Body of pancreas (tissue), 4 donors: Measurements from ENCODE around the gene LCLAT1. TPM values are rescaled to one million over a fixed set of nuclear protein-coding genes. Genes with fewer than 3 reads are reported as not detected.

Source experiments
- ATAC-seq: fragments of 150-250 bp; one replicate; pipeline ENCODE4 v1.9.1; 2016
- DNase-seq, 4 donors: peaks; one replicate each; pipeline ENCODE4 v3.0.0-alpha.2; 2019
- H3K27ac ChIP-seq, 4 donors: fragments of 200-600 bp; sonication (generic); 1 replicate in 3 of 4; 2 replicates in 1 of 4; pipeline versions ENCODE4 v1.5.1 to v1.6.1; 2016 to 2019; ENCODE audit warnings: mild to moderate bottlenecking in 1 of 4, mixed read lengths in 1 of 4, moderate library complexity in 1 of 4
- H3K27me3 ChIP-seq, 2 donors: fragments of 200-600 bp; sonication (generic); one replicate each; pipeline ENCODE4 v1.6.0; 2016; ENCODE audit warnings: mild to moderate bottlenecking in 1 of 2
- H3K36me3 ChIP-seq, 2 donors: fragments of 200-600 bp; sonication (generic); replicated peaks in 1 of 2; 2 replicates each; pipeline ENCODE4 v1.5.1; 2016; ENCODE audit warnings: low read depth in 2 of 2; ENCODE audit not compliant: insufficient read depth in 1 of 2
- H3K4me1 ChIP-seq: fragments of 200-600 bp; sonication (generic); one replicate; pipeline ENCODE4 v1.6.0; 2016
- H3K4me3 ChIP-seq, 2 donors: fragments of 200-600 bp; sonication (generic); 1 replicate in 1 of 2; 2 replicates in 1 of 2; pipeline ENCODE4 v1.5.1; 2016 to 2019
- H3K9me3 ChIP-seq, 3 donors: fragments of 200-600 bp; sonication (generic); 1 replicate in 2 of 3; 2 replicates in 1 of 3; pipeline ENCODE4 v1.5.1; 2016
- CTCF ChIP-seq, 7 experiments: fragments of 450-650 bp in 4 of 7; fragments of 200-600 bp in 3 of 7; sonication (generic) in 3 of 7; IDR thresholded peaks; one replicate each; pipeline ENCODE4 v1.5.1; 2016 to 2019; ENCODE audit warnings: antibody characterized with exemption in 7 of 7
- POLR2A ChIP-seq, 3 donors: fragments of 450-650 bp; IDR thresholded peaks; one replicate each; pipeline ENCODE4 v1.6.1; 2016; ENCODE audit warnings: antibody characterized with exemption in 3 of 3, mild to moderate bottlenecking in 2 of 3
- WGBS, 2 donors: methylation state at CpG; one replicate each; pipeline ENCODE4 v1.1.5; 2017; 5-methylcytosine and 5-hydroxymethylcytosine counted together
- intact Hi-C: fragments of 100-400 bp; cut with DNase I; formaldehyde crosslinking; loops from one replicate; pipeline ENCODE4 v1.15.1; 2023
- total RNA-seq, 2 donors: library from RNA; depleted of rRNA; stranded (reverse); fragments of >200 nt; gene quantifications; one replicate each; pipeline ENCODE4 v1.1.0, GENCODE V29; 2016

The LCLAT1 gene
- total RNA-seq, 2 donors from 2014 or later, result 13.7 to 19.4 TPM

DNA sequence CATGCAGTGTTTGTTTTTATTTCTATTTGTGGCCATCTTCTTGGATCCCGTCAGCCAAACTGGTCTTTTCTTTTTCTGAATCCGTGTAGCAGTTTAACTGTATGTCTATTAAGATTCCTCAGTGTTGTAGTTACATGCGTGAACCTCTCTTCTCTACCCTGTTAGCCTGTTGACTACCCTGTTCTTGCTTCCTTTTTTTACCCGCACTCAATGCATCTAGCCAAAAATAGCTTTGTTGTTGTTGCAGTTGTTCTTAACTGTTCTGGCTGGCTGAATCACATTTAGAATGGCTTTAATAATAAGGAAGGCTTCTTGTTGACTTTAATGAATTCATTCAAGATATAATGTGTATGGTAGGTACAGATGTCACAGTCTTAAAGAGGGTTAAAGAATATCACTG lies 137.1 kb downstream of the LCLAT1 start:
- TF ChIP-seq CTCF (IDR thresholded peaks at IDR 0.05) (no peak), POLR2A (IDR thresholded peaks at IDR 0.05) (no peak)
- Histone ChIP-seq H3K9me3 (no peaks in the 10 kb centered on the region), H3K27me3 (no peaks in the 10 kb centered on the region), H3K36me3 (no peaks in the 10 kb centered on the region), H3K4me1 (no peaks in the 10 kb centered on the region), H3K27ac (no peak overlapping the region), H3K4me3 (no peak overlapping the region)
- DNase-seq (no peak), ATAC-seq (no peak)
- 75 to 90% methylated on average over 4 of the region's 4 CpGs for WGBS, 2 donors
- intact Hi-C loops, result no loop called here

- TF ChIP-seq CTCF (IDR thresholded peaks at IDR 0.05) (no peak), POLR2A (IDR thresholded peaks at IDR 0.05) (no peak)
- intact Hi-C loops, result no loop called here
- Histone ChIP-seq H3K4me3 (no peak overlapping the region), H3K4me1 (no peaks in the 10 kb centered on the region), H3K36me3 (no peaks in the 10 kb centered on the region), H3K27ac (no peak overlapping the region), H3K9me3 (no peaks in the 10 kb centered on the region), H3K27me3 (no peaks in the 10 kb centered on the region)
- DNase-seq (no peak), ATAC-seq (no peak)
Observed at GRCh38 chr2:30588994-30589393, 141.9 kb downstream of the LCLAT1 start.

- no peaks in the 10 kb centered on the region for H3K9me3 ChIP-seq
- DNase-seq (no peak), ATAC-seq (no peak)
- no peaks in the 10 kb centered on the region for H3K27me3 ChIP-seq
- TF ChIP-seq CTCF (IDR thresholded peaks at IDR 0.05) (no peak), POLR2A (IDR thresholded peaks at IDR 0.05) (no peak)
- H3K4me1 ChIP-seq, result no peaks in the 10 kb centered on the region
- H3K27ac ChIP-seq, result no peak overlapping the region
- intact Hi-C loops, result no loop called here
- no peaks in the 10 kb centered on the region for H3K36me3 ChIP-seq
- H3K4me3 ChIP-seq, result no peak overlapping the region
- 73 to 94% methylated on average over 1 of the region's 1 CpG for WGBS, 2 donors
Observed at GRCh38 chr2:30590407-30590806, 143.4 kb downstream of the LCLAT1 start.

- ATAC-seq (no peak), DNase-seq (no peak)
- H3K4me1 ChIP-seq, result no peaks in the 10 kb centered on the region
- intact Hi-C loops, result no loop called here
- H3K27ac ChIP-seq, result no peak overlapping the region
- H3K9me3 ChIP-seq, result no peaks in the 10 kb centered on the region
- H3K27me3 ChIP-seq, result no peaks in the 10 kb centered on the region
- WGBS, 2 donors, result 98% methylated on average over 2 of the region's 2 CpGs
- no peaks in the 10 kb centered on the region for H3K36me3 ChIP-seq
- H3K4me3 ChIP-seq, result no peak overlapping the region
- TF ChIP-seq CTCF (IDR thresholded peaks at IDR 0.05) (no peak), POLR2A (IDR thresholded peaks at IDR 0.05) (no peak)
Observed at GRCh38 chr2:30591186-30591585, 144.1 kb downstream of the LCLAT1 start.

- no peak for TF ChIP-seq POLR2A (IDR thresholded peaks at IDR 0.05)
- no peak for TF ChIP-seq CTCF (IDR thresholded peaks at IDR 0.05)
- 66 to 73% methylated on average over 1 of the region's 1 CpG for WGBS, 2 donors
Observed at GRCh38 chr2:30601375-30601774, 154.3 kb downstream of the LCLAT1 start.

More at GRCh38 chr2:30601375-30601774, 154.3 kb downstream of the LCLAT1 start:
- no peaks in the 10 kb centered on the region for H3K27me3 ChIP-seq
- H3K4me1 ChIP-seq, result no peaks in the 10 kb centered on the region
- H3K36me3 ChIP-seq, result no peaks in the 10 kb centered on the region
- no peak overlapping the region for H3K27ac ChIP-seq
- no peak overlapping the region for H3K4me3 ChIP-seq
- ATAC-seq (no peak), DNase-seq (no peak)
- H3K9me3 ChIP-seq, result no peaks in the 10 kb centered on the region
- intact Hi-C loops, result no loop called here
